HG03139 (cell line): Measurements from ENCODE around the gene NOS3.
A peak's percentile ranks its signal among the peaks of the same experiment; 100 is the strongest.
"Not testable (repeated sequence)": the region's sequence is repeated elsewhere in the genome, so short reads cannot be mapped to it uniquely, and the experiment has no call there.

Experiments
- ATAC-seq: cut with Tn5 transposase; IDR thresholded peaks from one replicate; pipeline ENCODE4 v1.9.1; 2021; ENCODE audit not compliant: unreplicated experiment

NOS3 gene

DNA sequence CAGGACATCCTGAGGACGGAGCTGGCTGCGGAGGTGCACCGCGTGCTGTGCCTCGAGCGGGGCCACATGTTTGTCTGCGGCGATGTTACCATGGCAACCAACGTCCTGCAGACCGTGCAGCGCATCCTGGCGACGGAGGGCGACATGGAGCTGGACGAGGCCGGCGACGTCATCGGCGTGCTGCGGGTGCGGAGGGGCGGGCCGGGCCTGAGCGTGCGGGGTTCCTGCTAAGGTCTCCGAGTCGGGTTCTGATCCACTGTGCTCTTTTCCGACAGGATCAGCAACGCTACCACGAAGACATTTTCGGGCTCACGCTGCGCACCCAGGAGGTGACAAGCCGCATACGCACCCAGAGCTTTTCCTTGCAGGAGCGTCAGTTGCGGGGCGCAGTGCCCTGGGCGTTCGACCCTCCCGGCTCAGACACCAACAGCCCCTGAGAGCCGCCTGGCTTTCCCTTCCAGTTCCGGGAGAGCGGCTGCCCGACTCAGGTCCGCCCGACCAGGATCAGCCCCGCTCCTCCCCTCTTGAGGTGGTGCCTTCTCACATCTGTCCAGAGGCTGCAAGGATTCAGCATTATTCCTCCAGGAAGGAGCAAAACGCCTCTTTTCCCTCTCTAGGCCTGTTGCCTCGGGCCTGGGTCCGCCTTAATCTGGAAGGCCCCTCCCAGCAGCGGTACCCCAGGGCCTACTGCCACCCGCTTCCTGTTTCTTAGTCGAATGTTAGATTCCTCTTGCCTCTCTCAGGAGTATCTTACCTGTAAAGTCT, 23.1 kb downstream of the NOS3 start:
- no peak for ATAC-seq

DNA sequence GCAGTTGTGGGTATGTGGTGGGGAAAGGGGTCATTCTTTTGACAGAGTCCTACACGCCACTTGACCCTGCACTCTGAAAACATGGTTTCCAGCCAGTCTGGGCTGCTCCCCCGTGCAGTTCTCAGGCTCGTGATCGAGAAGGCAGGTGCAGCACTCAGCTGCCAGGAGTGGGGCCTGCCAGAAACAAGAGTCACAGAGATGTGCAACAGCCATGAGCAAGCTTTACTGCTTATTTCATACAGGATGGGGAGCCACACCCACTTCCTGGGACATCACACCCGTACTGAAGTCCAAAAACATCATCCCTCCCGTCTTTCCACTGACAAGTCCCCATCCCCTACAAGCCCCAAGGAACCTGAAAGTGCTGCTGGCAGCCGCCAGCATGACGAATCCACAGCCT, 24.1 kb downstream of the NOS3 start:
- ATAC-seq = no peak

DNA sequence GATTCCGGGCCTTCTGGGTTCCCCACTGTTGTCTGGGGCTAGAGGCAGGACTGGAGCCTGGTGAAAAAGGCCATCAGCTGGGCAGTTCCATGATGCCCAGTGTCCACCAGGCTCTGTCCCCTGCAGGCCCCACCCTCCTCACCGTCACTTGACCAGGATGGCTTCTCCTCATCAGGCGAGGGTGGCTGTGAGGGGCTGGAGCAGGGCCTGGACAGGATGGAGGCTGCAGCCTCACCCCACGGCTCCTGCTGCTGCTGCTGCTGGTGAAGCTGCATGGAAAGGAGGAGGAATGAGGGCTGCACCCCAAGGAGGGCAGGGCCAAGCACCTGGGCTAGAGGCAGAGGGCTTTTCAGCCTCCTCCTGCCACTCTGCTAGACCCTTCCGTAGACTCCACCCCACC, 25.1 kb downstream of the NOS3 start:
- ATAC-seq = no peak

DNA sequence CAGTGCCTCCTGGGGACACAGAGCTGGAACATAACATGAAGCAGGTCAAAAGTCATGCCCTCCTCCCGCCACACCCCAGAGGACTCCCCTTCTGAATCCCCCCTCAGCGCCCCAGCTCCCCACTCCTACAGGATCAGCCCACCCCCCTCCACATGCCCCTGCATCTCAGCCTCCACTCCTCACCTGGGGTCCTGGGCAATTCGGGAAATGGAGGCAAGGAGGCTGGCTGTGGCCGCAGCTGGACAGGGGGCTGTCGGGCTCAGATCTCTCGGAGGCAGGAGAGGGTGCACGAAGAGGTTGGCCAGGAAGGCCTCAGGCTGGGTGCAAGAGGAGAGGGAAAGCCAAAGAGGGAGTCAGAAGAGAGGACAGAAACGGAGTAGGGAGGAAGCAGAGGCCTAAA, 25.7 kb downstream of the NOS3 start:
- no peak for ATAC-seq

DNA sequence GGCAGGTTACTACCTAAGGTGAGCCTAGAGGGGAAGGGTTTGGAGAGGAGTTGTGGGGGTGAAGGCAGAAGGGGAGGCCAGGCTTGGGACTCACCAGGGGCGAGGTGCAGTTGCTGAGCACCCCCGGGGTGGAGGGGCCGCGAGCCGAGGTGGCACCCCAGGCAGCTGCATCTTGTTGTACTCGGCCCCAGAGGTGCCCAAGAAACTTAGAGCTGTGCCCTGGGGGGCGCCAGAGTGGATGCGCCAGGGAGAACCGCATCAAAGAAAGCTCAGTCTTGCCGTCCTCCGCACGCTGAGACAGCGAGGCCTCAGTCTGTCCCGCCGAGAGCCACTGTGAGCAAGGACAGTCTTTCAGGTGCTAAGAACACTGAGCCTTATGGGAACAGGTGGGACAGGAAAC, 26.1 kb downstream of the NOS3 start:
- ATAC-seq = no peak

DNA sequence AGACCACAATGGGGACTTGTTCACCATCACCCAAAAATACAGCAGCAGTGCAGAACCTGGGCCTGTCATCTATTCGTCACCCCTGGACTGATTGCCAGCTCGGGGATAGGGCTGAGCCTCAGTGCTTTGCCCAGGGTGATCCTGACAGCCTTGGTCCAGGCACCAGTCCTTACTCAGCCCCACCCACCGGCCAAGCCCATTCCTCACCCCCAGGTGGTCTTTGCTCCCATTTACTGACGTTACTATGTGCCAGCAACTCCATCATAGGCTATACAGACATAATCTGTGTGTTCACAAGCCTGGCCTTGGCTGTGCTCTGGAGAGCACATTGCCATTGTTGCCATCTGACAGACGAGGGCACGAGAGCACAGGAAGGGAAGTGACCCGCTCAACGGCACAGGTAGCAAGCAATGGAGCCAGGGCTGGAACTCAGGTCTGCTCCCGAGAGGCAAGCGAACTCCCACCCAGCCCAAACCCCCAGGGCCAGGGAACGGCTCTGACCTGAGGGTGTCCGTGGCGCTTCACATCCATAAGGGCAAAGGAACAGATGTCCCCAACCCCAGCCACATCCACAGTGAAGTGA, 26.6 kb downstream of the NOS3 start:
- no peak for ATAC-seq

DNA sequence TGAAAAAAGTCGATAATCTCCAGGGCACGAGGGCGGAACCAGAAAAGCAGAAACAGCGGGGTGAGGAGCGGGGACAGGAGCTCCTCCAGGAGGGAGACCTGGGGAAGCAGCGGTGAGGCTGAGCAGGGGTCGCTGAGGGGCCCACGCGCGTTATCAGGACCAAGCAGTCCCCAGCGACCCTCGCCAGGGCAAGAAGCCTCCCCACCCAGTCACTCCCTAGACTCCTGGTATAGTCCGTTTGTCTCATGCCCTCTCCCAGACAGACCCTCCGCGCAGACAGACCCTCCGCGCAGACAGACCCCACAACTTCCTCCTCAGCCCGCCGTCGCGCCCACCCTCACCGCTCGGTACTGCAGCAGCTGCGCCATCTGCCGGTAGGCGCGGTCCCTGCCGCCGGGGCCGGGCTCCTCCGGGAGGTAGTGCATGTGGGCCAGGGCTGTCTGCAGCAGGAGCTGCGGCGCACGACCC, 27.2 kb downstream of the NOS3 start:
- ATAC-seq = peak; percentile 63

DNA sequence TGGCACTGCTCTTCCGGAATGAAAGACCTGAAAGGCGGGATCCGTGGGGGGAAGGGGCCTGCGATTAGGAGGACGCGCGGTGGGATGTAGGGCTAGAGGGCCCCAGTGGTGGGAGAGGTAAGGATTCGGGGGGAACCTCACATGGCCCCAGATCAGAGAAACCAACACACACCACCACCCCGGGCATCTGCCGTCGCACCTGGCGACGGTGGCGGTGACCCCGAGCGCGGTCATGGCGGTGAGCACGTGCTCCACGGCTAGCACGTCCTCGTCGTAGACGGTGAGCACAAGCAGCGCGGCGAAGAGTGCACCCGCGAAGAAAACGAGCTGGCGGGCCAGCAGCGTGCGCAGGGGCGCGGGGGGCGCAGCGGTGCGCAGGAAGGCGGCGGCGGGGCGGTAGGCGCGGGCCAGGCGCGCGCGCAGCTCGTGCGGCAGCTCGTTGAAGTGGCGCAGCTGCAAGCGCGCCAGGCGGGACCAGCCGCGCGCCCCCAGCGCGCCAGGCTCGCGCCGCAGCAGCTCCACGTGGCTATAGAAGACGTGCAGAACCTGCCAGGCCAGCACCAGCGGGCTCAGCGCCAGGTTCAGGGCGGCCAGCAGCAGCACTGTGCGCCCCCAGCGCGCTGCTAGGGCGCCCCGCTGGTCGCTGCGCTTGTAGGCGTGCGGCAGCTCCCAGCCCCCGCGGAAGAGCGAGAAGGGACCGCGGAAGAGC, 27.8 kb downstream of the NOS3 start:
- ATAC-seq = no peak

DNA sequence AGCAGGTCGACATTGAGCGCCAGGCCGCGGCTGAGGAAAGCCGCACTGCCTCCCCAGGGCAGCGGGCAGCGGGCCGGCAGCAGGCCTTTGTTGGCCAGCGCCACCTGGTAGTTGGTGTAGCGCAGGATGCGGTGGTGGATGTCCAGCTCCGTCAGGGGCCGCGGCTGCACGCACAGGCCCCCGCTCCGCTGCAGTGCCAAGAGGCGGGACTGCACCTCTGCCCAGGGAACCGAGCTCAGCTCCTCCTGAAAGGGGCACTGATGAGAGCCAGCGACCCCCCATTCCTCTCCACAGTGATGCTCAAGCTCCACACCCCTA, 28.3 kb downstream of the NOS3 start:
- ATAC-seq = no peak

DNA sequence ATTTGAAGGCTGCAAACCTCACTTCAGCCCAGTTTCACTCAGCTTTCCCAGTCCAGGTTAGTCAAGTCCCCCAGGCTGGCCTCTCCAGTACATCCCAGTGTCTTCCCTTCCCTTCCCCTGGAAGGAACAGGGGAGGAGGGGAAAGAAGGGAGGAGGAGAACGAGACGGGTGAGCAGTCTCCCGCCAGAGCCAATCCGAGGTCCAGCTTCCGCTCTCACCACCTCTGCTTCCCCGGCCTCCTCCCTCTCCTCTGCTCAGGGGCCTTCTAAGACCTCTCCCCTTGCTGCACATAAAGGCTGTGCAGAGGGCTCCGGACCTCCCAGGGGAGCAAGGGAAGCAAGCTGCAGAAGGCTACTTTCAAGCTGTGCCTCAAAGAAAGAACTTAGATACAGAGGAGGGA, 29.4 kb downstream of the NOS3 start:
- no peak for ATAC-seq

DNA sequence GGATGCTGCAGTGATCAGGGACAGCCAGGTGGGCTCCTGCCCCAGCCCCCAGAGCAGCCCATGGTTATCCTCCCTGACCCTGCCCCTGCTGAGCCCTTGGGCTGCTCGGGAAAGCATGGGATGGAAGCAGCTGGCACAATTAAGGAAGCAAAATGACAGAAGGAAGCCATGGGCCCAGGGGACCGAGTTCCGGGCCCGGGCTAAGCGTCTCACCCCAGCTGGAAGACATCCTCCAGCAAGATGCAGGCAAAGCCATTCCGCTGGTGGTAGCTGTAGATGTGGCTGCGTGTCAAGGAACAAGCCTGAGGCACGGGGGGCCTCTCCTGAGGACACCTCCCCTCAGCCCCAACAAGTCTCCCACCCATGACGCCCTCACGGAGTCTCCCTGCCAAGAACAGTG, 32.4 kb downstream of the NOS3 start:
- no peak for ATAC-seq

DNA sequence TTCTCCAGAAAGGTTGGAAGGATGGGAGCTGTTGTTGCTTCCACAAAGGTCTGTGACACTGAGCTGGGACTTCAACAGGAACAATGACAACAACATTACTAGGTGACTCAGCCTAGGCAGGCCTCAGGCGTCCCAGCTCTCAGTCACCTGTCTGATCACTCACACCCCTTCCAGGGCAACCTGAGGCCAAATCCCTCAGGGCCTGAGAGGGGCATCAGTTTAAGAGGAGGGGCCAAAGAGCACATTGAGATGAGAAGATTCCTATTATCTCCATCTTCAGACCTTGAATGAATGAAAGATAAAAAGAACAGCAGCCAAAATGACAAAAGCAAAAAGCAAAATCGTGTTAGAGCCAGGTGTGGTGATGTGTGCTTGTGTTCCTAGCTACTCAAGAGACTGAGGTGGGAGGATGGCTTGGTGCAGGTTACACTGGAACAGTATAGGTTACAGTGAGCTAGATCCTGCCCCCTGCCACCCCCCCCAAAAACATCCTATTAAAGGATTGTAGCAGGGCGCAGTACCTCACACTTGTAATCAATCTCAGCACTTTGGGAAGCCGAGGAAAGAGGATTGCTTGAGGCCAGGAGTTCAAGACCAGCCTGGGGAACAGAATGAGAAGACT, 33.7 kb downstream of the NOS3 start, which contains the start of gene ATG9B:
Gene ATG9B (minus strand): TSS at position 60 of the 622 bp plus-strand sequence. CDS start 71 bp downstream, outside the sequence.
- ATAC-seq = no peak

DNA sequence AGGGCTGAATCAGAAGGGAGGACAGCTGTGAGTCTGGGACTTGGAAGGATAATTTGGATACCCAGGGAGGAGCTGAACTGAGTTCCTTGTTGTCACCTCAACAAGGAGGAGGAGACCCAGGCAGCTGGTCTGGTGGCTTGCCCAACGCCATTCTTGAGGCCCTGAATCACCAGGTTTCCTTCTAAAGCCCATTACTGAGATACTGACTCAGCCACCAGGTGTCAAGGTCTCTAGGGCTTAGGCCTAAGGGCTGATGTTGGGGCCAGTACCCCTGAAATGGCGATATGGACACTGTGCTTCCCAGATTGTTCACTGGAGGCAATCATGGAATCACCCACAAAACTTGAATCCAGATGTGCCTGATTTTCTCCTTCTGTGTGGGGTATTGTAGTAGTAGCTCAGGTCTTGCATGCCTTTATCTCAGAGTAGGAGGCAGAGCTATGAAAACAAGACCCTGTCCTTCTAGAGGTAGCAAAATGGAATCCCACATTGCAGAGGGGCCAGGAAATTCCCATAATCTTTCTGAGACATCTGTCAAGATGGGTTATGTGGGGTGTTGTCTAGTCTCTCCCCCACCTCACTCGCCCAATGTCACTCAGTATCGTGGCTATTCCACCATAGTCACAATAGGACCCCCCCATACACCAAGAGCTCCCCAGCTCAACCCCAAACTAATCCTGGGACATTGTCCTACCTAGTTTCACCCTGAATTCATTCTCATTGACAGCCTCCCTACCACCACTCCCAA, 35.3 kb downstream of the NOS3 start:
- no peak for ATAC-seq

DNA sequence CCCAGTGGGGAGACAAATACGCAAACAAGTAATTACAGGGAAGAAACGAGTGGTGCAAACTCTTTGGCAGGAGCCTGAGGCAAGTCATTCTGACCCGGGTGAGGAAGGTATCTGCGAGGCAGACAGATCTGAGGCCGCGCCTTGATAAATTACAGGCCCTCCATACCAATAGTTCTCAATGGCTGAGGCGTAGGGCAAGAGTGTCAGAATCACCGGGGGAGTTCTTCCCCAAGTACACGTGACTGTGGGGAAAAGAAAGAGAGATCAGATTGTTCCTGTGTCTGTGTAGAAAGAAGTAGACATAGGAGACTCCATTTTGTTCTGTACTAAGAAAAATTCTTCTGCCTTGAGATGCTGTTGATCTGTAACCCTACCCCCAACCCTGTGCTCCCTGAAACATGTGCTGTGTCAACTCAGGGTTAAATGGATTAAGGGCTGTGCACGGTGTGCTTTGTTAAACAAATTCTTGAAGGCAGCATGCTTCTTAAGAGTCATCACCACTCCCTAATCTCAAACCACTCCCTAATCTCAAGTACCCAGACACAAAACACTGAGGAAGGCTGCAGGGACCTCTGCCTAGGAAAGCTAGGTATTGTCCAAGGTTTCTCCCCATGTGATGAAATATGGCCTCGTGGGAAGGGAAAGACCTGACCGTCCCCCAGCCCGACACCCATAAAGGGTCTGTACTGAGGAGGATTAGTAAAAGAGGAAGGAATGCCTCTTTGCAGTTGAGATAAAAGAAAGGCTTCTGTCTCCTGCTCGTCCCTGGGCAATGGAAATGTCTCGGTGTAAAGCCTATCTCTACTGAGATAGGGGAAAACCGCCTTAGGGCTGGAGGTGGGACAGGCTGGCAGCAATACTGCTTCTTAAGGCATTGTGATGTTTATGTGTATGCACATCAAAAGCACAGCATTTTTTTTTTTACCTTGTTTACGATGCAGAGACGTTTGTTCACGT, 36.2 kb downstream of the NOS3 start:
- not testable (repeated sequence) for ATAC-seq

DNA sequence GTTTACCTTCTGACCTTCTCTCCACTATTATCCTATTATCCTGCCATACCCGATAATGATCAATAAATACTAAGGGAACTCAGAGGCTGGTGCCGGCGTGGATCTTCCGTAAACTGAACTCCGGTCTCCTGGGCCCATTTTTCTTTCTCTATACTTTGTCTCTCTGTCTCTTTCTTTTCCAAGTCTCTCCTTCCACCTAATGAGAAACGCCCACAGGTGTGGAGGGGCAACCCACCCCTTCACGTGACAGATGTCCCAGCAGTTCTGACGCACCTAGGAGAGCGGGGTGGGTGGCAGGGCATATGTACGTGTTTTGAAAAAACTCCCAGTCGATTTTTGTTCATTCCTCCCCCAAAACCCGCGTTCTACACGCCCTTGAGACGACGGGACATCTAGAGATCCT, 36.9 kb downstream of the NOS3 start:
- ATAC-seq = not testable (repeated sequence)

DNA sequence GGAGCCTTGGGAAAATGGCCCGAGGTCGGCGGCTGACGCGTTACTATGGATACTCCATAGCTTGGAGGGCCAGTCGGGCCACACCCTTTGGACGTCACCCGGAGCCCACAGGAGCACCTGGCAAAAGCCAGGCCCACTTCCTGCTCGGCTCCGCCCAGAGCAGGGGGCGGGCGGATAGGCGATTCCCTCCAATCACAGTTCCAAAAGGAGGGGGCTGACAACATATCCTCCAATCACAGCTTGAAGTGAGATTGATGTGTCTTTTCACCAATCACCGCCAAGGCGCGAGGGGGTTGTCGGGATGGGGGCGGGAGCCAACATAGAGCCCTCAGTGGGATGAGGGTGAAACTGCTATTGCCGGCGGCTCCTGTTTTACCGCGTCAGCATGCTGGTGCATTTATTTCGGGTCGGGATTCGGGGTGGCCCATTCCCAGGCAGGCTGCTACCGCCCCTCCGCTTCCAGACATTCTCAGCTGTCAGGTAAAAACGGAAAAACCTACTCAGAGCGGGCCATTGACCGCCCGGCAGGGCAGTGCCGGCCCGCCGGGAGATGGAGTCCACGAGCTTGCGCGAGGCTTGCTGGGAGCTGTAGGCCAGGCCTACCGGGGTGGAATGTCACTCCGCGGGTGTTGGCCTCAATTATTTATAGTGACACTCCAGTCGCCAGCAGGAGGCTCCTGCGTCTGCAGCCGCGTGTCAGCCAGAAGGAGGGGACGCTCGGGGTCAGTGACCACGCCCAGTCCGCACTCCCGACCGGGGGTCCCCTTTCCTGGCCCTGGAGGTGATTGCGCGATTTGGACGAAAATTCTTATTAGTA, 37.5 kb downstream of the NOS3 start, which contains the start of gene ABCB8:
Gene ABCB8 (plus strand): TSS at position 320 of the 817 bp plus-strand sequence. CDS start 66 bp downstream, at position 386.
- peak; percentile 92 for ATAC-seq

DNA sequence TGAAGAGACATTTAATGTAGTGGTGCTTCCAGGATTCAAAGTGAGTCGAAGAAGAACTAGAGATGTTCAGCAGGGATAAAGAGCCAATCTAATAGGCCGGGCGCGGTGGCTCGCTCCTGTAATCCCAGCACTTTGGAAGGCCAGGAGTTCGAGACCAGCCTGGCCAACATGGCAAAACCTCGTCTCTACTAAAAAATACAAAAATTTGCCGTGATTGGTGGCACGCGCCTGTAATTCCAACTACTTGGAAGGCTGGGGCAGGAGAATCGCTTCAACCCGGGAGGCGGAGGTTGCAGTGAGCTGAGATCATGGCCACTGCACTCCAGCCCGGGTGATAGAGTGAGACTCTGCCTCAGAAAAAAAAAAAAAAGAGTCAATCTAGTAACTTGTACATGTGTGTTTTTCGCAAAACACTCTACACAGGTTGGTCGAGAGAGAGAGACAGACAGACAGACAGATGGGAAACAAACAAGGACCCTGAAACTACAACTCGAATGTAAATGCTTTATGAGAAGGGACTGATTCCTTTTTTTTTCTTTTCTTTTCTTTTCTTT, 38.2 kb downstream of the NOS3 start:
- no peak for ATAC-seq

DNA sequence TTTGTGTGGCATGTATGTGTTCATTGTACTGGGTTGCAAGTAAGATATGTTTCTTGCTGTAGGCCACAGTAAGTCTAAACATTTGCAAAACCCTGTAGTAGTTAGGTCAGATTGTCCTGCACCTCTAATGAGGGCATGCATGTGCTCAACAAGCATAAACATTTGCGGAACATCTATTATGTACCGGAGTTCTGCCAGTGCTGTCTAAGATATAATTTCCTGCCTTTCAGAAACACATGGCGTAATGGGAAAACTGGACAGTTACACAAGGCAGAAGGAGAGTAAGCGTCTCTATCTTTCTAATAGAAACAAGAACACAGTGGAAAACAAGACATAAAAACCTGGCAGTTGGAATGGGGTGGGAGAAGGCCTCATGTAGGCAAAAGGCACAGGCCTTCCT, 40.2 kb downstream of the NOS3 start:
- no peak for ATAC-seq
